HFFc6 (cell line): ENCODE results near the gene TLK1. TPM values are rescaled to one million over a fixed set of nuclear protein-coding genes. Genes with fewer than 3 reads are reported as not detected.

Experiments used
- DNase-seq: peaks from one replicate; pipeline ENCODE4 v3.0.0-alpha.2; 2018
- H3K27ac Mint-ChIP-seq: 2 replicates; pipeline ENCODE4 v1.8.0; 2020; ENCODE audit warnings: mild to moderate bottlenecking, mixed read lengths
- H3K27me3 Mint-ChIP-seq: 2 replicates; pipeline ENCODE4 v1.8.0; 2021; ENCODE audit warnings: mild to moderate bottlenecking, moderate library complexity, mixed read lengths; ENCODE audit not compliant: insufficient read depth
- H3K36me3 Mint-ChIP-seq: 2 replicates; pipeline ENCODE4 v1.8.0; 2021; ENCODE audit warnings: low read depth, mixed read lengths
- H3K4me1 Mint-ChIP-seq: 2 replicates; pipeline ENCODE4 v1.8.0; 2020; ENCODE audit warnings: low read depth, mixed read lengths
- H3K4me3 Mint-ChIP-seq: 2 replicates; pipeline ENCODE4 v1.8.0; 2020; ENCODE audit warnings: mild to moderate bottlenecking, moderate library complexity, mixed read lengths
- H3K9me3 Mint-ChIP-seq: 2 replicates; pipeline ENCODE4 v1.8.0; 2020; ENCODE audit warnings: mild to moderate bottlenecking, mixed read lengths
- total RNA-seq, 6 experiments: library from RNA; stranded (reverse); fragmentation: NEBNext Ultra II Directional; extraction: Animal tissue kit (Norgen Biotek cat#: 25700); gene quantifications; 2 replicates in 1 of 6; 3 replicates in 5 of 6; pipeline ENCODE4 v1.2.3, GENCODE V29; 2021
- TF ChIP-seq, protein P1 (sequence below): fragments of 200-600 bp; sonication (generic); IDR thresholded peaks from 2 replicates; pipeline ENCODE4 v1.5.0; 2021; ENCODE audit warnings: antibody characterized with exemption, mild to moderate bottlenecking

The TLK1 gene
- total RNA-seq, 6 experiments from 2014 or later: 46.9 to 61.1 (median 53.1) TPM

DNA sequence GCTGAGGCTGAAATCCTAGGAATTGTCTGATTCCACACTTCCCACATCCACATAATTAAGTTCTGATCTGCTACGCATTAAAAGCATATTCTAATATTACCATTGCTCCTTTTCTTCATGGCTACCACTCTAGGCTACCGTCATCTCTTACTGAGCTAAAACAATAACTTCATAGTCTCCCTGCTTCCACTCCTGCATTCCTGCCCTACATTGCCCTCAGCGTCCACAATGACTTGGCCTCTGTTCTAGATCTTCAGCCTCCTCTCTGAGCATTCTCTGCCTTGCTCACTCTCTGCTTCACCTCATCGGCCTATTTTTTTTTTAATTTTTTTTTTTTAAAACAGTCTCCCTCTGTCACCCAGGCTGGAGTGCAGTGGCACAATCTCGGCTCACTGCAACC, 15.8 kb upstream of the TLK1 start:
- TF ChIP-seq, protein P1, sequence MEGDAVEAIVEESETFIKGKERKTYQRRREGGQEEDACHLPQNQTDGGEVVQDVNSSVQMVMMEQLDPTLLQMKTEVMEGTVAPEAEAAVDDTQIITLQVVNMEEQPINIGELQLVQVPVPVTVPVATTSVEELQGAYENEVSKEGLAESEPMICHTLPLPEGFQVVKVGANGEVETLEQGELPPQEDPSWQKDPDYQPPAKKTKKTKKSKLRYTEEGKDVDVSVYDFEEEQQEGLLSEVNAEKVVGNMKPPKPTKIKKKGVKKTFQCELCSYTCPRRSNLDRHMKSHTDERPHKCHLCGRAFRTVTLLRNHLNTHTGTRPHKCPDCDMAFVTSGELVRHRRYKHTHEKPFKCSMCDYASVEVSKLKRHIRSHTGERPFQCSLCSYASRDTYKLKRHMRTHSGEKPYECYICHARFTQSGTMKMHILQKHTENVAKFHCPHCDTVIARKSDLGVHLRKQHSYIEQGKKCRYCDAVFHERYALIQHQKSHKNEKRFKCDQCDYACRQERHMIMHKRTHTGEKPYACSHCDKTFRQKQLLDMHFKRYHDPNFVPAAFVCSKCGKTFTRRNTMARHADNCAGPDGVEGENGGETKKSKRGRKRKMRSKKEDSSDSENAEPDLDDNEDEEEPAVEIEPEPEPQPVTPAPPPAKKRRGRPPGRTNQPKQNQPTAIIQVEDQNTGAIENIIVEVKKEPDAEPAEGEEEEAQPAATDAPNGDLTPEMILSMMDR: no peak
- DNase-seq: no peak
- Mint-ChIP-seq H3K4me1 (peaks cover 33% of the 10 kb centered on the region), H3K27me3 (peaks cover 5% of the 10 kb centered on the region), H3K9me3 (no peaks in the 10 kb centered on the region), H3K27ac (no peak overlapping the region), H3K4me3 (no peak overlapping the region), H3K36me3 (no peaks in the 10 kb centered on the region; the same call in 1 of the 2 replicates)

DNA sequence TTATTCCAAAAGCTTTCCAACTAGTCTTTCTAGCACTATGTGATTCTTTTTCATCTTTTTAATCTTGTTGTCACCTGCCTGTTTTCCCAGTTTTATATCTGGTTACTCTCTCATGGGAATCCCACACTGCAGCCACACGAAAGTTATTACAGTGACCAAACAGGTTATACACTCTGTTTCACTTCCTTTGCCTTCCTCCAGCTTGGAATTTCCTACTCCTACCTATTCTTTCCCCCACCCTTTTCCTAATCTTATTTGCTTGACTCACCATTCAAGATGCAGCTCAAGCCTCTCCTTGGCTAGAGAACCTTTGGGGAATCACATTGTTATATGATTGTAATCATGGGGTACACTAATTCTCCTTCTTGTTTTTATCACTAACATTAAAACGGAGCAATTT, 13.4 kb upstream of the TLK1 start:
- Mint-ChIP-seq H3K9me3 (no peaks in the 10 kb centered on the region), H3K4me3 (no peak overlapping the region), H3K27ac (no peak overlapping the region), H3K36me3 (no peaks in the 10 kb centered on the region; the same call in 1 of the 2 replicates), H3K4me1 (peaks cover 16% of the 10 kb centered on the region), H3K27me3 (peaks cover 5% of the 10 kb centered on the region)
- TF ChIP-seq, protein P1: no peak
- no peak for DNase-seq

DNA sequence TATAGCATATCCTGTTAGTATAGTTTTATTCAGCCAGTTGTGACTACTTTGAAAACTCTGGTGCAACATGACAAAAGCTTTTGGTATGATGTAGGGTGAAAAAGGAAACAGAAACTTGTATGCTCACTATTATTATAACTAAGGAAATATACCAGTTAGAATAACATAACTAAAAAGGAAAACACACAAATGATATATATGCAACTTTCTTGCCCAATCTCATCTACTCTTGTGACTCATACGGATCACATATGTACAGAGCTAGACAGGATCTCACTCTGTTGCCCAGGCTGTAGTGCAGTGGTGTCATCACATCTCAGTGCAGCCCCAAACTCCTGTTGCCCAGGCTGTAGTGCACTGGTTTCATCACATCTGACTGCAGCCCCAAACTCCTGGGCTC, 12.4 kb upstream of the TLK1 start:
- no peak for DNase-seq
- H3K27ac Mint-ChIP-seq: no peak overlapping the region

DNA sequence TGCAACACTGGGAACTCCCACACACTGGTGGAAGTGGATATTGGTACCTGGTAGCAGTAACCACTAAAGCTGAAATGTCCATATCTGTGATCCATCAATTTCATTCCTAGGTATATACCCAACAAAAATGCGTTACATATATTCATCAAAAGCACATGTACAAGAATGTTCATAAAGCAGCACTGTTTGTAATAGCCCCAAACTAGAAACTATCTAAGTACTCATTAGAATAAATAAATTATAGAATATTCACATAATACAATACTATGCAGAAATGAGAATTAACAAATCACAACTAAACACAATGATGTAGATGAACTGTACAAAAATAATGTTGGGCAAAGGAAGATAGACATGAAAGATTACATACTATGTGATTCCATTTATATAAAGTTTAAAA, 11.1 kb upstream of the TLK1 start:
- no peak for DNase-seq
- Mint-ChIP-seq H3K27ac (no peak overlapping the region), H3K27me3 (peaks cover 5% of the 10 kb centered on the region), H3K9me3 (no peaks in the 10 kb centered on the region), H3K36me3 (no peaks in the 10 kb centered on the region; the same call in 1 of the 2 replicates), H3K4me3 (no peak overlapping the region), H3K4me1 (peaks cover 15% of the 10 kb centered on the region)
- TF ChIP-seq, protein P1: no peak

More for the DNA sequence above, 12.4 kb upstream of the TLK1 start:
- no peaks in the 10 kb centered on the region; the same call in 1 of the 2 replicates for H3K36me3 Mint-ChIP-seq
- TF ChIP-seq, protein P1: no peak
- H3K4me3 Mint-ChIP-seq: no peak overlapping the region
- H3K4me1 Mint-ChIP-seq: peaks cover 15% of the 10 kb centered on the region
- H3K27me3 Mint-ChIP-seq: peaks cover 5% of the 10 kb centered on the region
- no peaks in the 10 kb centered on the region for H3K9me3 Mint-ChIP-seq

DNA sequence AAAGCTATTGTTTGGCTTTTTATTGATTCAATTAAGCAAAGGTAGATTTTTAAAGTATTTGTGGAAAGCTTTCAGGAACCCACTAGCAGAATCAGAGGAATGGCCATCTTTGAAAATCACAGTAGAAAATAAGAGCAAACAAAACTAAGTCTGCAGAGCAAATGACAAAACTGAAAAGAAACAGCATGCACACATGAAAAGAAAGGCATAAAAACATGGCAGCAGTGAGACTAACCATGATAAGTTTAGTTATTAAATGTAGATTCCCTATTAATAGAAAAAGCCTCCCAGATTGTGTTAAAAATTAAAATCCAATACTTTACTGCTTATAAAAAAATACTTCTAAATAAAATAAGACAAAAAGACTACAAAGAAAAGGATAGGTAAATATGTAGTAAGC, 9.1 kb upstream of the TLK1 start:
- H3K9me3 Mint-ChIP-seq: no peaks in the 10 kb centered on the region
- no peak overlapping the region for H3K4me3 Mint-ChIP-seq
- H3K36me3 Mint-ChIP-seq: no peaks in the 10 kb centered on the region; the same call in 1 of the 2 replicates
- no peak overlapping the region for H3K27ac Mint-ChIP-seq
- TF ChIP-seq, protein P1: no peak
- H3K4me1 Mint-ChIP-seq: peaks cover 15% of the 10 kb centered on the region
- DNase-seq: no peak
- peaks cover 4% of the 10 kb centered on the region; the same call in 1 of the 2 replicates for H3K27me3 Mint-ChIP-seq

DNA sequence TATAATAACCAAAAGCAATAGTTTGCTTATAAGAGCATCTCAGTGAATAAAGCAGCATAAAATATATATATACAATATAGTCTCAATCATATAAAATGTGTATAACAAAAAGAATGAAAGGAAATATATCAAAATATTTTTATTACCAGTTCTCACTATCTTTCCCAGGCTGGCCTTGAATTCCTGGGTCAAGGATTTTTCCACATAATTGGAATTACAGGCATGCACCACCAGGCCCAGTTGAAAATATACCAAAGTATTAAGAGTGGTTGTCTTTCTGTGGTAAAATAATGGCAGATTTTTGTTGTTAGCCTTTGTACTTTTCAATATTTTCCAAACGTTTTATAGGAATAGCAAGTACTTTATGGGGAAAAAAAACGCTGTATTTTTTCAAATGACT, 8.6 kb upstream of the TLK1 start:
- Mint-ChIP-seq H3K36me3 (no peaks in the 10 kb centered on the region; the same call in 1 of the 2 replicates), H3K27me3 (peaks cover 4% of the 10 kb centered on the region; the same call in 1 of the 2 replicates), H3K4me3 (no peak overlapping the region), H3K4me1 (peaks cover 14% of the 10 kb centered on the region), H3K27ac (no peak overlapping the region), H3K9me3 (no peaks in the 10 kb centered on the region)
- DNase-seq: no peak
- TF ChIP-seq, protein P1: no peak
